HFFc6 (cell line): ENCODE results near the gene WLS. TPM values are rescaled to one million over a fixed set of nuclear protein-coding genes. Genes with fewer than 3 reads are reported as not detected.

Experiments
- DNase-seq: peaks from one replicate; pipeline ENCODE4 v3.0.0-alpha.2; 2018
- H3K27ac Mint-ChIP-seq: 2 replicates; pipeline ENCODE4 v1.8.0; 2020; ENCODE audit warnings: mild to moderate bottlenecking, mixed read lengths
- H3K27me3 Mint-ChIP-seq: 2 replicates; pipeline ENCODE4 v1.8.0; 2021; ENCODE audit warnings: mild to moderate bottlenecking, moderate library complexity, mixed read lengths; ENCODE audit not compliant: insufficient read depth
- H3K36me3 Mint-ChIP-seq: 2 replicates; pipeline ENCODE4 v1.8.0; 2021; ENCODE audit warnings: low read depth, mixed read lengths
- H3K4me1 Mint-ChIP-seq: 2 replicates; pipeline ENCODE4 v1.8.0; 2020; ENCODE audit warnings: low read depth, mixed read lengths
- H3K4me3 Mint-ChIP-seq: 2 replicates; pipeline ENCODE4 v1.8.0; 2020; ENCODE audit warnings: mild to moderate bottlenecking, moderate library complexity, mixed read lengths
- H3K9me3 Mint-ChIP-seq: 2 replicates; pipeline ENCODE4 v1.8.0; 2020; ENCODE audit warnings: mild to moderate bottlenecking, mixed read lengths
- total RNA-seq, 6 experiments: library from RNA; stranded (reverse); fragmentation: NEBNext Ultra II Directional; extraction: Animal tissue kit (Norgen Biotek cat#: 25700); gene quantifications; 2 replicates in 1 of 6; 3 replicates in 5 of 6; pipeline ENCODE4 v1.2.3, GENCODE V29; 2021
- TF ChIP-seq, protein P1 (sequence below): fragments of 200-600 bp; sonication (generic); IDR thresholded peaks from 2 replicates; pipeline ENCODE4 v1.5.0; 2021; ENCODE audit warnings: antibody characterized with exemption, mild to moderate bottlenecking

Gene WLS
- total RNA-seq, 6 experiments from 2014 or later: 39.4 to 52.0 (median 42.3) TPM

- Mint-ChIP-seq H3K4me3 (no peak overlapping the region), H3K27ac (no peak overlapping the region), H3K9me3 (no peaks in the 10 kb centered on the region), H3K27me3 (peaks cover 2% of the 10 kb centered on the region; the same call in 1 of the 2 replicates), H3K4me1 (peaks cover 24% of the 10 kb centered on the region), H3K36me3 (no peaks in the 10 kb centered on the region)
- TF ChIP-seq, protein P1, sequence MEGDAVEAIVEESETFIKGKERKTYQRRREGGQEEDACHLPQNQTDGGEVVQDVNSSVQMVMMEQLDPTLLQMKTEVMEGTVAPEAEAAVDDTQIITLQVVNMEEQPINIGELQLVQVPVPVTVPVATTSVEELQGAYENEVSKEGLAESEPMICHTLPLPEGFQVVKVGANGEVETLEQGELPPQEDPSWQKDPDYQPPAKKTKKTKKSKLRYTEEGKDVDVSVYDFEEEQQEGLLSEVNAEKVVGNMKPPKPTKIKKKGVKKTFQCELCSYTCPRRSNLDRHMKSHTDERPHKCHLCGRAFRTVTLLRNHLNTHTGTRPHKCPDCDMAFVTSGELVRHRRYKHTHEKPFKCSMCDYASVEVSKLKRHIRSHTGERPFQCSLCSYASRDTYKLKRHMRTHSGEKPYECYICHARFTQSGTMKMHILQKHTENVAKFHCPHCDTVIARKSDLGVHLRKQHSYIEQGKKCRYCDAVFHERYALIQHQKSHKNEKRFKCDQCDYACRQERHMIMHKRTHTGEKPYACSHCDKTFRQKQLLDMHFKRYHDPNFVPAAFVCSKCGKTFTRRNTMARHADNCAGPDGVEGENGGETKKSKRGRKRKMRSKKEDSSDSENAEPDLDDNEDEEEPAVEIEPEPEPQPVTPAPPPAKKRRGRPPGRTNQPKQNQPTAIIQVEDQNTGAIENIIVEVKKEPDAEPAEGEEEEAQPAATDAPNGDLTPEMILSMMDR: no peak
- DNase-seq: no peak
Measured at GRCh38 chr1:68103011-68103545, 129.2 kb downstream of the WLS start.

GRCh38 chr1:68101829-68102228 is 130.5 kb downstream of the WLS start:
- no peak for DNase-seq
- H3K9me3 Mint-ChIP-seq: no peaks in the 10 kb centered on the region
- H3K36me3 Mint-ChIP-seq: no peaks in the 10 kb centered on the region
- TF ChIP-seq, protein P1: no peak
- H3K4me3 Mint-ChIP-seq: no peak overlapping the region
- no peak overlapping the region for H3K27ac Mint-ChIP-seq
- H3K4me1 Mint-ChIP-seq: peaks cover 17% of the 10 kb centered on the region
- H3K27me3 Mint-ChIP-seq: peaks cover 2% of the 10 kb centered on the region; the same call in 1 of the 2 replicates

- Mint-ChIP-seq H3K27me3 (peaks cover 2% of the 10 kb centered on the region; the same call in 1 of the 2 replicates), H3K36me3 (no peaks in the 10 kb centered on the region)
Measured at GRCh38 chr1:68100571-68100970, 131.8 kb downstream of the WLS start.

DNA sequence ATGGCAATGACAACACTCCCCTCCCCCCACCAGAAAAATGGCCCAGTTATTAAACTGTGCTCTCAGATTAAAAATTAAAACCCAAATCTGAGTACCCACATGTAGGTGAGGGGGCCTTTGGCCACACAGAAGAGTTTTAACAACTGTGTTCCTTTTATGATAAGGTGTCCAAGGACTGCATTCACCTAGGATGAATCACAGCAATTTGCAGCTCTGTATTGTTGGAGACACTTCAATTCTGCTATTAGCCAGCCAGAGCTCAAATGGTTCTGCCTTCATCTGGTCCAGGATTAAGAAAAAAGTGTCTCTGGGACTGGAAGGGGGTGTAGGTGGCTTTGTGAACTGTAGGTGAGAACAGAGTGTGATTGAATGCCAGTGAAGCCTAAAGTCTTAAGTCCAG is 138.6 kb downstream of the WLS start:
- Mint-ChIP-seq H3K4me3 (no peak overlapping the region), H3K27me3 (peaks cover 6% of the 10 kb centered on the region), H3K27ac (no peak overlapping the region), H3K4me1 (peaks cover 8% of the 10 kb centered on the region), H3K9me3 (no peaks in the 10 kb centered on the region), H3K36me3 (no peaks in the 10 kb centered on the region)
- TF ChIP-seq, protein P1: no peak
- DNase-seq: peak; percentile 33

More at GRCh38 chr1:68100571-68100970, 131.8 kb downstream of the WLS start:
- no peak overlapping the region for H3K4me3 Mint-ChIP-seq
- TF ChIP-seq, protein P1: no peak
- H3K9me3 Mint-ChIP-seq: no peaks in the 10 kb centered on the region
- no peak overlapping the region for H3K27ac Mint-ChIP-seq
- H3K4me1 Mint-ChIP-seq: peaks cover 17% of the 10 kb centered on the region
- DNase-seq: no peak

DNA sequence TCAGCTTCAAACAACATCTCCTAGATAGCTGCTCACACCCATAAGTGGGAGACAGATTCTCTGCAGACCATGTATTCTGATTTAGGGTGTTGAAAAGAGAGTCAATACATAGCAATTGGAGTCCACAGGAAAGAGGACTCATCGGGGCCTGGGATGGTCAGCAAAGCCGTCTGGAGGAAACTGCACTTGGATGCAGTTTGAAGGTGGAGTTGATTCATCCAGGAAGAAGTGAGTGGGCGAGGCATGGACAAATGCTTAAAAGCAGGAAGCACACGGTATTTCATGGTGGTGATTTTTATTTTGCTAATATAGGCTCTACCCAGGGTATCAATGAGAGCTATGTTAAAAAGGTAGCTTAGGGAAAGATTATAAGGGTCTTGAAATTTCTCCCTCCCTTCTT is 145.1 kb downstream of the WLS start:
- Mint-ChIP-seq H3K4me1 (peaks cover 7% of the 10 kb centered on the region), H3K27ac (no peak overlapping the region), H3K4me3 (no peak overlapping the region), H3K36me3 (no peaks in the 10 kb centered on the region), H3K27me3 (peaks cover 5% of the 10 kb centered on the region), H3K9me3 (no peaks in the 10 kb centered on the region; the same call in 1 of the 2 replicates)
- no peak for DNase-seq
- TF ChIP-seq, protein P1: no peak
